ENCODE results near the gene ASAP3.
"Not testable (repeated sequence)": the region's sequence is repeated elsewhere in the genome, so short reads cannot be mapped to it uniquely, and the experiment has no call there.

The ASAP3 gene

GRCh38 chr1:23394181-23394580, 89.8 kb downstream of the ASAP3 start:
- no peak for DNase-seq

GRCh38 chr1:23393706-23394105, 90.3 kb downstream of the ASAP3 start:
- DNase-seq, result no peak

GRCh38 chr1:23392125-23392855, 91.7 kb downstream of the ASAP3 start:
- DNase-seq, result no peak

- no peak for DNase-seq
These were observed 94.1 kb downstream of the ASAP3 start for GRCh38 chr1:23389837-23390321.

- no peak for DNase-seq
These were observed 96.5 kb downstream of the ASAP3 start for GRCh38 chr1:23387494-23387893.

GRCh38 chr1:23385119-23385621, 98.8 kb downstream of the ASAP3 start:
- DNase-seq, result no peak

GRCh38 chr1:23384312-23385058, 99.5 kb downstream of the ASAP3 start:
- no peak for DNase-seq

- no peak for DNase-seq
These were observed 100.2 kb downstream of the ASAP3 start for GRCh38 chr1:23383577-23384311.

GRCh38 chr1:23381233-23381885, 102.6 kb downstream of the ASAP3 start:
- no peak for DNase-seq

- DNase-seq, result no peak
These were observed 103.3 kb downstream of the ASAP3 start for GRCh38 chr1:23380719-23381118.

- DNase-seq, result not testable (repeated sequence)
These were observed 103.7 kb downstream of the ASAP3 start for GRCh38 chr1:23380236-23380635.

Measured in NCI-H1930 (cell line).